Fibroblast of skin of scalp (primary cell): Measurements from ENCODE around the gene EFNA5.
"Not testable (repeated sequence)": the region's sequence is repeated elsewhere in the genome, so short reads cannot be mapped to it uniquely, and the experiment has no call there.

ENCODE experiments used
- DNase-seq: peaks from one replicate; pipeline ENCODE4 v3.0.0-alpha.2; 2013

Gene EFNA5

GRCh38 chr5:107515521-107516080 lies 155.1 kb downstream of the EFNA5 start:
- no peak for DNase-seq

GRCh38 chr5:107514305-107514704 lies 156.4 kb downstream of the EFNA5 start:
- no peak for DNase-seq

GRCh38 chr5:107513337-107514085 lies 157.2 kb downstream of the EFNA5 start:
- no peak for DNase-seq

GRCh38 chr5:107512029-107512428 lies 158.7 kb downstream of the EFNA5 start:
- no peak for DNase-seq

- no peak for DNase-seq
Observed at GRCh38 chr5:107510125-107510524, 160.6 kb downstream of the EFNA5 start.

GRCh38 chr5:107508097-107508496 lies 162.6 kb downstream of the EFNA5 start:
- DNase-seq: no peak

GRCh38 chr5:107505763-107506534 lies 164.8 kb downstream of the EFNA5 start:
- DNase-seq: no peak

- no peak for DNase-seq
Observed at GRCh38 chr5:107504424-107504823, 166.3 kb downstream of the EFNA5 start.

GRCh38 chr5:107502676-107503060 lies 168.1 kb downstream of the EFNA5 start:
- no peak for DNase-seq

- DNase-seq: peak; percentile 13
Observed at GRCh38 chr5:107501965-107502675, 168.6 kb downstream of the EFNA5 start.

- no peak for DNase-seq
Observed at GRCh38 chr5:107500840-107501239, 169.9 kb downstream of the EFNA5 start.

GRCh38 chr5:107500347-107500746 lies 170.4 kb downstream of the EFNA5 start:
- no peak for DNase-seq

GRCh38 chr5:107499776-107500175 lies 171.0 kb downstream of the EFNA5 start:
- no peak for DNase-seq

- DNase-seq: no peak
Observed at GRCh38 chr5:107499237-107499636, 171.5 kb downstream of the EFNA5 start.

- no peak for DNase-seq
Observed at GRCh38 chr5:107496466-107496865, 174.3 kb downstream of the EFNA5 start.

GRCh38 chr5:107494129-107494528 lies 176.6 kb downstream of the EFNA5 start:
- not testable (repeated sequence) for DNase-seq

GRCh38 chr5:107487056-107487542 lies 183.6 kb downstream of the EFNA5 start:
- DNase-seq: no peak

- DNase-seq: no peak
Observed at GRCh38 chr5:107486489-107486888, 184.2 kb downstream of the EFNA5 start.

GRCh38 chr5:107485184-107485583 lies 185.6 kb downstream of the EFNA5 start:
- DNase-seq: no peak

- DNase-seq: no peak
Observed at GRCh38 chr5:107484281-107484680, 186.5 kb downstream of the EFNA5 start.

- DNase-seq: no peak
Observed at GRCh38 chr5:107483231-107484024, 187.3 kb downstream of the EFNA5 start.

- DNase-seq: no peak
Observed at GRCh38 chr5:107478068-107478641, 192.6 kb downstream of the EFNA5 start.
